CD4-positive, CD25-positive, alpha-beta regulatory T cell (primary cell): Measurements from ENCODE around the gene NCKAP5. TPM values are rescaled to one million over a fixed set of nuclear protein-coding genes. Genes with fewer than 3 reads are reported as not detected.

Experiments
- ATAC-seq, 2 donors: fragments of 150-1000 bp; cut with Tn5 transposase; one replicate each; pipeline ENCODE4 v1.10.0; 2021; ENCODE audit warnings: low read depth in 2 of 2, moderate number of reproducible peaks in 2 of 2, moderate library complexity in 1 of 2
- DNase-seq, 3 donors: peaks; one replicate each; pipeline versions ENCODE4 v3.0.0 to v3.0.0-alpha.2; 2012 to 2022; ENCODE audit warnings: mixed read lengths in 1 of 3
- H3K27ac ChIP-seq: one replicate; pipeline ENCODE4 v1.7.0; 2013; ENCODE audit warnings: mild to moderate bottlenecking, low read length; ENCODE audit not compliant: insufficient read depth, poor library complexity, severe bottlenecking
- H3K27me3 ChIP-seq: one replicate; pipeline ENCODE4 v1.7.0; 2013; ENCODE audit warnings: low read length; ENCODE audit not compliant: control insufficient read depth, insufficient read depth
- H3K36me3 ChIP-seq: one replicate; pipeline ENCODE4 v1.7.0; 2013; ENCODE audit warnings: mild to moderate bottlenecking, low read length, moderate library complexity; ENCODE audit not compliant: control insufficient read depth, insufficient read depth
- H3K4me1 ChIP-seq: 2 replicates; pipeline ENCODE4 v1.7.0; 2013; ENCODE audit warnings: mild to moderate bottlenecking, low read length; ENCODE audit not compliant: insufficient read depth, control insufficient read depth, poor library complexity, severe bottlenecking
- H3K4me3 ChIP-seq: one replicate; pipeline ENCODE4 v1.7.0; 2013; ENCODE audit warnings: low read depth, mild to moderate bottlenecking, low read length, moderate library complexity
- H3K9me3 ChIP-seq, 2 experiments: 1 replicate in 1 of 2; 2 replicates in 1 of 2; pipeline ENCODE4 v1.7.0; 2013; ENCODE audit warnings: low read length in 2 of 2, mild to moderate bottlenecking in 1 of 2, moderate library complexity in 1 of 2; ENCODE audit not compliant: control insufficient read depth in 2 of 2
- H3K27ac Mint-ChIP-seq, 3 donors: one replicate each; pipeline ENCODE4 v1.8.0; 2020 to 2022; ENCODE audit warnings: mild to moderate bottlenecking in 3 of 3, mixed read lengths in 3 of 3, moderate library complexity in 2 of 3
- H3K27me3 Mint-ChIP-seq: one replicate; pipeline ENCODE4 v1.8.0; 2022; ENCODE audit warnings: mild to moderate bottlenecking, mixed read lengths
- H3K36me3 Mint-ChIP-seq: one replicate; pipeline ENCODE4 v1.8.0; 2020; ENCODE audit warnings: mixed read lengths
- H3K4me1 Mint-ChIP-seq, 4 donors: one replicate each; pipeline ENCODE4 v1.8.0; 2020 to 2022; ENCODE audit warnings: mixed read lengths in 4 of 4, mild to moderate bottlenecking in 1 of 4
- H3K4me3 Mint-ChIP-seq, 4 donors: one replicate each; pipeline ENCODE4 v1.8.0; 2020 to 2022; ENCODE audit warnings: mild to moderate bottlenecking in 4 of 4, mixed read lengths in 4 of 4, moderate library complexity in 3 of 4
- H3K9me3 Mint-ChIP-seq, 7 donors: one replicate each; pipeline ENCODE4 v1.8.0; 2020 to 2022; ENCODE audit warnings: mixed read lengths in 7 of 7, mild to moderate bottlenecking in 3 of 7, moderate library complexity in 2 of 7
- polyA plus RNA-seq, 4 donors: library from polyadenylated mRNA; unstranded; fragments of 300-500 nt; fragmentation: Illumina TruSeq; gene quantifications; one replicate each; pipeline ENCODE4 v1.2.3, GENCODE V29; 2021
- total RNA-seq: library from RNA; stranded (reverse); gene quantifications from one replicate; pipeline ENCODE4 v1.2.3, GENCODE V29; 2022

NCKAP5 gene
- total and polyA plus RNA-seq, 5 donors from 2014 or later = not detected

GRCh38 chr2:133434959-133435668, 133.1 kb downstream of the NCKAP5 start:
- DNase-seq = no peak
- H3K27ac ChIP-seq = no peak overlapping the region

DNA sequence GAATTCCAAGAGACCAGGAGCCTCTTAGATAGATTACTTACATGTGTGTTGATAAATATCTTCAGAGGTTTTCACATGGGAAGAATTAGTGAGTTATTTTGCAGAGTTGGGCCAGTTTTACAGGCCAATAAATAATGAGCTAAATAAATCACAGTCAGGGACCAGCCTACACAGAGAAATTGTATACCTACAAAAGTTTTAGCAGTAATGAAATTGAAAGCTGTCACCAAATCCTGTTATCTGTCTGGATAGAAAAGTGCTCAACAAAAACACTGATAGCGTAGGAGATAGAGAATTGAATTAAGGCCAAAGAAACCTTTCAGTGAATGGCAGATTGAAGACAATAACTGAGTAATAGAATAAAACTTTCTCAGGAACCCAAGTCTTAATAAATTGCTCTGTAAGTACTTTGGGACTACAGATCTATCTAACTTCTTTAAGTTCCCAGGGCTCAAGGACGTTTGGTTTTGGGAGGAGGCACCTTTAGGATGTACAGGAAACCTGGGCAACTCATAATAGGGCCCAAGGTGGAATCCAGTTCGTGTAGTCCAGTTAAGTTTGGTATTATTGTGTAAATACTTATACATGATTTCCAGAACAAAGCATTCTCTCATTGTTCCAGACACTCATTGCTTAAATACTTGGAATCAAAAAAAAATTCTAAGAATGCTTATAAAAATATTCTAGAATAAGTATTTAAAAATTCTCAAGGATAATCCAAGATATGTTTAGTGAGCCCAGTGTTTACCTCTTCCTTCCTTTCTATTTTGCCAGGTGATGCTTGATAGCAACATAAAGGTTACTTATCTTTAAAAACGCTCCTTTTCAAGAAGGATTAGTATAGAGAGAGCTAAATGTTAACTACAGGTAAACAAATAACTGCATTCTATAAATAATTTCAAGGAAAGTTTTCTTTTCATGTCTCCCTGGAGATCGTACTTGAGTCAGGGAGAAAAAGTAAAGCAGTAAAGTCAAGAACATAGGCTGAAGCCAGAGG, 134.5 kb downstream of the NCKAP5 start:
- Mint-ChIP-seq H3K27me3 (no peaks in the 10 kb centered on the region), H3K9me3 (peaks cover 0 to 12% (median 7%) of the 10 kb centered on the region in 7 donors), H3K27ac (no peak overlapping the region), H3K36me3 (no peaks in the 10 kb centered on the region), H3K4me1 (no peaks in the 10 kb centered on the region), H3K4me3 (no peak overlapping the region)
- no peak for ATAC-seq
- no peak for DNase-seq
- H3K4me1 ChIP-seq = no peaks in the 10 kb centered on the region
- H3K4me3 ChIP-seq = no peak overlapping the region
- H3K27me3 ChIP-seq = no peaks in the 10 kb centered on the region
- no peak overlapping the region for H3K27ac ChIP-seq
- no peaks in the 10 kb centered on the region for H3K36me3 ChIP-seq
- H3K9me3 ChIP-seq = no peaks in the 10 kb centered on the region

More at GRCh38 chr2:133434959-133435668, 133.1 kb downstream of the NCKAP5 start:
- H3K4me3 ChIP-seq = no peak overlapping the region
- no peaks in the 10 kb centered on the region for H3K4me1 ChIP-seq
- H3K9me3 Mint-ChIP-seq = peaks cover 0 to 12% (median 4%) of the 10 kb centered on the region in 7 donors
- no peak overlapping the region for H3K4me3 Mint-ChIP-seq
- no peak for ATAC-seq
- H3K9me3 ChIP-seq = no peaks in the 10 kb centered on the region
- no peaks in the 10 kb centered on the region for H3K36me3 ChIP-seq
- no peaks in the 10 kb centered on the region for H3K36me3 Mint-ChIP-seq
- no peak overlapping the region for H3K27ac Mint-ChIP-seq
- H3K27me3 ChIP-seq = no peaks in the 10 kb centered on the region
- H3K4me1 Mint-ChIP-seq = no peaks in the 10 kb centered on the region
- no peaks in the 10 kb centered on the region for H3K27me3 Mint-ChIP-seq

DNA sequence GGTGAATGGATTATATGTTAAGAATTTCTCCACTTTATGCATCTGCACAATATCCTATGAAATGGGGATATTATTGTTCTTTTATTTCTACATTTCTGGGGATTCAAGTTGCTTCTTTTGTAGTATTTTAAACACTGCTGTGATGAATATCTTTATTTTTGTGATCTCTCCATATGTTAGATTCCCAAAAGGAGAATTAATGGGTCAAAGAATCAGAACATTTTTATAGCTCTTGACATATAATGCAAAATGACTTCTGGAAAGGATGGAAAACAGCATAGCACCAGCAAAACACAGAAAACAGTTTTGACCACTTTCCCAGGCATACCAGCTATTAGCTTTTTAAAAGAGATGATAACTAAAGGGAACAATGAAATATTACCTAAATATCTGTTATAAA, 135.5 kb downstream of the NCKAP5 start:
- no peaks in the 10 kb centered on the region for H3K36me3 ChIP-seq
- Mint-ChIP-seq H3K4me1 (no peaks in the 10 kb centered on the region), H3K27me3 (no peaks in the 10 kb centered on the region), H3K36me3 (no peaks in the 10 kb centered on the region), H3K9me3 (peaks cover 0 to 12% (median 7%) of the 10 kb centered on the region in 7 donors), H3K4me3 (no peak overlapping the region), H3K27ac (no peak overlapping the region)
- H3K9me3 ChIP-seq = no peaks in the 10 kb centered on the region
- H3K4me1 ChIP-seq = no peaks in the 10 kb centered on the region
- H3K4me3 ChIP-seq = no peak overlapping the region
- ATAC-seq (no peak), DNase-seq (no peak)
- no peak overlapping the region for H3K27ac ChIP-seq
- no peaks in the 10 kb centered on the region for H3K27me3 ChIP-seq

- ATAC-seq = no peak
Observed at GRCh38 chr2:133431289-133431688, 137.0 kb downstream of the NCKAP5 start.

DNA sequence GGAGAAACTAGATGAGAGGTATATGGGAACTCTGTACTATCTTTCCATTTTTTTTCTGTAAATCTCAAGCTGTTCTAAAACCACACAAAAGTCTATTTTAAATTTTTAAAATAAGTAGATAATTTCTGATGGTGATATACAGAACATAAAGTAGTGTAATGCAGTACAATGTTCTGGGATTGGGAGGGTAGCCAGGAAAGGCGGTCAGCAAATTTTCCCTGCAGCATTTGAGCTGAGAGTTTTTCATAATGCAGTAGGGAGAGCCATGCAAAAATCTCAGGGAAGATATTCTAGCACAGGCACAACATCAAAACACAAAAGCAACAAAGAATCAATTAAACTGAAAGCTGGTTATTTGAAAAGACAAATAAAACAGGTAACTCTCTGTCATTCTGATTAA, 141.5 kb downstream of the NCKAP5 start:
- Histone ChIP-seq H3K4me1 (no peaks in the 10 kb centered on the region), H3K9me3 (no peaks in the 10 kb centered on the region), H3K27ac (no peak overlapping the region), H3K4me3 (no peak overlapping the region), H3K36me3 (no peaks in the 10 kb centered on the region), H3K27me3 (no peaks in the 10 kb centered on the region)
- H3K4me3 Mint-ChIP-seq = no peak overlapping the region
- DNase-seq (no peak), ATAC-seq (no peak)
- peaks cover 3% of the 10 kb centered on the region for H3K27me3 Mint-ChIP-seq
- H3K27ac Mint-ChIP-seq = no peak overlapping the region
- H3K36me3 Mint-ChIP-seq = no peaks in the 10 kb centered on the region
- H3K4me1 Mint-ChIP-seq = no peaks in the 10 kb centered on the region
- peaks cover 2 to 9% (median 4%) of the 10 kb centered on the region in 7 donors for H3K9me3 Mint-ChIP-seq

More at GRCh38 chr2:133431289-133431688, 137.0 kb downstream of the NCKAP5 start:
- Histone ChIP-seq H3K9me3 (no peaks in the 10 kb centered on the region), H3K36me3 (no peaks in the 10 kb centered on the region), H3K4me1 (no peaks in the 10 kb centered on the region), H3K4me3 (no peak overlapping the region), H3K27me3 (no peaks in the 10 kb centered on the region), H3K27ac (no peak overlapping the region)
- peaks cover 0 to 10% (median 7%) of the 10 kb centered on the region in 7 donors for H3K9me3 Mint-ChIP-seq
- no peaks in the 10 kb centered on the region for H3K4me1 Mint-ChIP-seq
- H3K4me3 Mint-ChIP-seq = no peak overlapping the region
- DNase-seq = no peak
- H3K27me3 Mint-ChIP-seq = no peaks in the 10 kb centered on the region
- H3K27ac Mint-ChIP-seq = no peak overlapping the region
- no peaks in the 10 kb centered on the region for H3K36me3 Mint-ChIP-seq

- no peaks in the 10 kb centered on the region for H3K36me3 Mint-ChIP-seq
- H3K4me1 Mint-ChIP-seq = no peaks in the 10 kb centered on the region
- no peaks in the 10 kb centered on the region for H3K27me3 ChIP-seq
- H3K9me3 ChIP-seq = no peaks in the 10 kb centered on the region
- peaks cover 2 to 7% (median 4%) of the 10 kb centered on the region in 7 donors for H3K9me3 Mint-ChIP-seq
- no peak overlapping the region for H3K27ac ChIP-seq
- H3K4me3 Mint-ChIP-seq = no peak overlapping the region
- no peak overlapping the region for H3K4me3 ChIP-seq
- no peaks in the 10 kb centered on the region for H3K36me3 ChIP-seq
- peaks cover 4% of the 10 kb centered on the region for H3K27me3 Mint-ChIP-seq
- DNase-seq (no peak), ATAC-seq (no peak)
- H3K4me1 ChIP-seq = no peaks in the 10 kb centered on the region
- no peak overlapping the region for H3K27ac Mint-ChIP-seq
Observed at GRCh38 chr2:133425612-133426011, 142.7 kb downstream of the NCKAP5 start.

DNA sequence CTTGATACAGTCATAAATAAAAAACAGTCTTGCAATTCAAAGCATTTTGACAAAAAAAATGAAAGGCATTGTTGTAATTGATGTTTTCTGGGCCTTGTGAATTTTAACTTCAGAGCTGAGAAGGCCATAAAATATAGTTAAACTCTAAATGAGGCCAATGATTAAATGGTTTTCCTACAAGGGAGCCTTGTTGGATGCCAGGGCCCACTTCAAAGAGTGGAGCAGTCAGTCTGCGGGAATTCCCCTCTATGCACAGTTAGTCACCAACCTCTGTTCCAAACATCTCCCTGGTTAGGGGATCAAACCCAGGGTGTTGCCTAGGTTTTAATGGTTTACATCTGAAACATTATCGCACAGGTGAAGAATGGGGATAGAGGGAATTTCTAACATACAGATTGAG, 143.4 kb downstream of the NCKAP5 start:
- Histone ChIP-seq H3K27me3 (no peaks in the 10 kb centered on the region), H3K4me3 (no peak overlapping the region), H3K4me1 (no peaks in the 10 kb centered on the region), H3K36me3 (no peaks in the 10 kb centered on the region), H3K9me3 (no peaks in the 10 kb centered on the region), H3K27ac (no peak overlapping the region)
- Mint-ChIP-seq H3K27ac (no peak overlapping the region), H3K4me3 (no peak overlapping the region), H3K4me1 (no peaks in the 10 kb centered on the region), H3K9me3 (peaks cover 0 to 5% (median 2%) of the 10 kb centered on the region in 7 donors), H3K27me3 (peaks cover 4% of the 10 kb centered on the region), H3K36me3 (no peaks in the 10 kb centered on the region)
- DNase-seq = no peak
- ATAC-seq = no peak
